Measurements from ENCODE around the gene TNFAIP8.
A peak's percentile ranks its signal among the peaks of the same experiment; 100 is the strongest.
"Not testable (repeated sequence)": the region's sequence is repeated elsewhere in the genome, so short reads cannot be mapped to it uniquely, and the experiment has no call there.

Gene TNFAIP8

GRCh38 chr5:119428574-119428973 lies 72.8 kb downstream of the TNFAIP8 start:
- H3K4me3 ChIP-seq; DNase-seq (ENCODE audit: low spot score in 2 of 2); H3K4me1 ChIP-seq; H3K36me3 ChIP-seq (replicated peaks); H3K27me3 ChIP-seq (ENCODE audit: low read depth); in situ Hi-C loops (cut with MboI; ENCODE audit: low sequenced_read_pairs); H3K9me3 ChIP-seq: not testable (repeated sequence)

- in situ Hi-C loops (cut with MboI; ENCODE audit: low sequenced_read_pairs); H3K4me1 ChIP-seq; H3K36me3 ChIP-seq (replicated peaks); H3K9me3 ChIP-seq; H3K27me3 ChIP-seq (ENCODE audit: low read depth); H3K4me3 ChIP-seq; DNase-seq (ENCODE audit: low spot score in 2 of 2): not testable (repeated sequence)
Observed at GRCh38 chr5:119432674-119433237, 76.9 kb downstream of the TNFAIP8 start.

- no peaks in the 10 kb centered on the region; the same call in 1 of the 2 replicates for H3K9me3 ChIP-seq
- DNase-seq (ENCODE audit: low spot score in 2 of 2) = peak; percentile 38 to 79
- in situ Hi-C loops (cut with MboI; ENCODE audit: low sequenced_read_pairs) = no loop called here
- H3K4me1 ChIP-seq = peaks cover 3% of the 10 kb centered on the region
- H3K36me3 ChIP-seq (replicated peaks) = no peaks in the 10 kb centered on the region
- no peak overlapping the region for H3K4me3 ChIP-seq
- H3K27me3 ChIP-seq (ENCODE audit: low read depth) = no peaks in the 10 kb centered on the region
Observed at GRCh38 chr5:119435436-119436132, 79.8 kb downstream of the TNFAIP8 start.

GRCh38 chr5:119437785-119438586 lies 82.2 kb downstream of the TNFAIP8 start:
- H3K4me1 ChIP-seq; H3K36me3 ChIP-seq (replicated peaks); DNase-seq (ENCODE audit: low spot score in 2 of 2); H3K4me3 ChIP-seq; H3K9me3 ChIP-seq; H3K27me3 ChIP-seq (ENCODE audit: low read depth); in situ Hi-C loops (cut with MboI; ENCODE audit: low sequenced_read_pairs): not testable (repeated sequence)

- H3K36me3 ChIP-seq (replicated peaks); H3K4me1 ChIP-seq; DNase-seq (ENCODE audit: low spot score in 2 of 2); H3K4me3 ChIP-seq; H3K9me3 ChIP-seq; in situ Hi-C loops (cut with MboI; ENCODE audit: low sequenced_read_pairs); H3K27me3 ChIP-seq (ENCODE audit: low read depth): not testable (repeated sequence)
Observed at GRCh38 chr5:119438587-119438917, 82.7 kb downstream of the TNFAIP8 start.

- no peaks in the 10 kb centered on the region for H3K27me3 ChIP-seq (ENCODE audit: low read depth)
- DNase-seq (ENCODE audit: low spot score in 2 of 2) = peak in 1 of 2 experiments; percentile 60
- peak overlapping the region; percentile 9; the same call in 1 of the 2 replicates for H3K4me3 ChIP-seq
- in situ Hi-C loops (cut with MboI; ENCODE audit: low sequenced_read_pairs) = no loop called here
- H3K9me3 ChIP-seq = 0 out of 2 replicates have a peak, but pooled peaks cover 3% of the 10 kb centered on the region
- peaks cover 3% of the 10 kb centered on the region for H3K4me1 ChIP-seq
- no peaks in the 10 kb centered on the region for H3K36me3 ChIP-seq (replicated peaks)
Observed at GRCh38 chr5:119439140-119439631, 83.4 kb downstream of the TNFAIP8 start.

GRCh38 chr5:119439632-119440031 lies 83.8 kb downstream of the TNFAIP8 start:
- H3K4me3 ChIP-seq; in situ Hi-C loops (cut with MboI; ENCODE audit: low sequenced_read_pairs); H3K4me1 ChIP-seq; H3K9me3 ChIP-seq; DNase-seq (ENCODE audit: low spot score in 2 of 2); H3K27me3 ChIP-seq (ENCODE audit: low read depth); H3K36me3 ChIP-seq (replicated peaks): not testable (repeated sequence)

GRCh38 chr5:119444643-119445042 lies 88.8 kb downstream of the TNFAIP8 start:
- H3K4me1 ChIP-seq; H3K27me3 ChIP-seq (ENCODE audit: low read depth); DNase-seq (ENCODE audit: low spot score in 2 of 2); H3K4me3 ChIP-seq; H3K9me3 ChIP-seq; H3K36me3 ChIP-seq (replicated peaks); in situ Hi-C loops (cut with MboI; ENCODE audit: low sequenced_read_pairs): not testable (repeated sequence)

GRCh38 chr5:119445544-119445943 lies 89.7 kb downstream of the TNFAIP8 start:
- in situ Hi-C loops (cut with MboI; ENCODE audit: low sequenced_read_pairs) = no loop called here
- Histone ChIP-seq H3K9me3 (0 out of 2 replicates have a peak, but pooled peaks cover 3% of the 10 kb centered on the region), H3K4me3 (no peak overlapping the region), H3K36me3 (replicated peaks) (no peaks in the 10 kb centered on the region), H3K4me1 (no peaks in the 10 kb centered on the region), H3K27me3 (ENCODE audit: low read depth) (no peaks in the 10 kb centered on the region)
- DNase-seq (ENCODE audit: low spot score in 2 of 2) = no peak
